Left hindlimb (tissue), 1 donor: ENCODE data around the gene STARD9.
A peak's percentile ranks its signal among the peaks of the same experiment; 100 is the strongest.
"Not testable (repeated sequence)": the region's sequence is repeated elsewhere in the genome, so short reads cannot be mapped to it uniquely, and the experiment has no call there.

Source experiments
- DNase-seq: peaks from one replicate; pipeline ENCODE4 v3.0.0-alpha.2; 2018

Gene STARD9

DNA sequence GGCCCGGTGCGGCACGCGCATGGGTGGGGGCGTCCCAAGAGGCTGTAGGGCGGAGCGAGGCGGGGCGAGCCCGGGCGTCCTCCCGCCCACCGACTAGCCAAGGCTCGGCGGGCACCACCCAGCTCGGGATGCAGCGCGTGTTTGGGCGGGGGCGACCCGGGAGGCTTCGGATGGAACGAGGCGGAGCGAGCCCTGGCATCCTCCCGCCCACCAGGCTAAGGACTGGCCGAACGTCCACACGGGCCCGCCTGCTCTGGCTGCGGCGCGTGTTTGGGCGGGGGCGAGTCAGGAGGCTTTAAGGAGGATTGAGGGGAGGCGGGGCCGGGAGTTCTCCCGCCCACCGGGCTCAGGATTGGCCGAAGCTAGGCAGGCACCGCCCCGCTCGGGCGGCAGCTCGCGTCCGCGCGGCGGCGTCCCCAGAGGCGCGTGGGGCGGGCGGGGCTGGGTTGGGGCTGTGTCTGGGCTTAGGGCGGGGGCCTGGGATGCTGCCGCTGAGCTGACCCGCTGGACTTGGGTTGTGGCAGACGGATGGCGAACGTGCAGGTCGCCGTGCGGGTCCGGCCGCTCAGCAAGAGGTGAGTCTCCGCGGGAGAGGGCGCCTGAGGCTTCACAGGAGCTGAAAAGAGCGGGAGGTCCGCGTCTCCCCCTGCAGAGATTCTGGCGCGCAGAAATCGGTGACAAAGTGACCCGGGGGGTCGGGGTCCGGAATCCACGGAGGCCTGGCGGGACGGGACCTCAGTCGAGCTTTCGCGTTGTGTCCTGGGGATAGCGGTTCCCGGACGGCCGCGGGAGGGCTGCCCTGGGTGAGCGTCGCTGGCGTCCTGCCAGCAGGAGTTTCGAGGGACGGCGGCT is at the start of gene STARD9:
Gene STARD9 (plus strand): TSS at position 419 of the 852 bp plus-strand sequence. CDS start 110 bp downstream, at position 529.
- peak; percentile 99 for DNase-seq

DNA sequence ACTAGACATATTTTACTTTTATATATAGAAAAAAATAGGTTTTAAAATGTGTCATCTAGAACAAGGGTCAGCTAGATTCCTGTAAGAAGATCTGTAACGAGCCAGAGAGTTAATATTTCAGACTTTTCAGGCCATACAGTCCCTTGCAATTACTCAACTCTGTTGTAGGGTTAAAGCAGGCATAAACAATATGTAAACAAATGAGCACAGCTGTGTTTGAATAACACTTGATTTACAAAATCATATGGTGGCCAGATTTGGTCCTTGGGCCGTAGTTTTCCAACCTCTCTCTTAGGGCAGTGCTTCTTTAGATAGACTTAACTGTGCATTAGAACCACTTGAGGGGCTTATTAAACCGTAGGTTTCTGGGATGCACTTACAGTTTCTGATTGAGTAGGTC is 46.4 kb upstream of the STARD9 start:
- DNase-seq: no peak

DNA sequence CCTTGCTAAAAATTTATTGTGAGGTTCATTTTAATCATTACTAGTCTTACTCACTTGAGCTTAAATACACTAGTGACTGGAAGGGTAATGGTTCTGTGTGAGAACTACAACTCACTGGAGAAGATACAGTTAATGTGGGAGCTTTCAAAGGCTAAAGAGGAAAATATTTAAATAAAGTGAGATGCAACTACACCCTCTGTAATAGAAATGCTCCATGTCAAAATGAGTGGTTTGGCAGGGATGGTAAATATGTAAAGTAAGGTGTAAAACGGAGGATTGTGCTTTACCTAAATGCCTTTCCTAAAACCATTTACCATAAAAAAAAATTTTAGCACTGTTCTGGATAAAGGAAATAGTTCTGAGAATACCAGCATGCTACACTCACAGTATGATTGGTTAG is 42.2 kb upstream of the STARD9 start:
- DNase-seq: no peak

DNA sequence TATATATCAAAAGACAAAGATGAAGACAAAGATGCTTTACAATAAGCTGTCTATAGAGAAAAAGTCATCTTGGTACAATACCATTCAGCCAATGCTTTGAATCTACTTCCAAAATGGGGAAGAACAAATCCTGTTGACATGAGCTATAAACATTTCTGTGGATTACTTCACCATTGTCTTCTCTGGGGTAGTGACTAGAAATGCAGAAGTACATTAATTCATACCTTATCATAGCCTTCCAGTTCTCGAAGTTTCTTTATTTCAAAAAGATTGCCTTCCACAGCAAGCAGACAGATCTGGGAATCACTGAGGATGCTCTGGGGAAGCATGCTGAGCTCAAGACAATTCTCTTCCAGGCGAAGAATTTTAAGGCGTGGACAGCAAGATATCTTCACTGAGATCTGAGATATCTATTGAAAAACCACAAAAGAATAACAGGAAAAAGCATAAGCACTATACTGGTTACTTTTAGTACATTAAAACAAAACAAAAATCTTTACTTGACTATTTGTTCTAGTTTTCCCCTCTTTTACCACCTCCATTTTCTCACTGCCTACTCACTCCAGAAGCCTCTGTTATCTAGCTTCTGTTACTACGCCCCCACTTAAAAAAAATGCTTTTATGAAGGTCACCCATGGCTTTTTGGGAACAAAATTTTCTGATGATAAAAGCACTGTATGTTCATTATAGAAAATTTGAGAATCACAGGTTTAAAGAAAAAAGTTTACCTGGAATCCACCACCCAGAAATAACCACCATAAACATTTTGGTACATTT is 30.4 kb upstream of the STARD9 start:
- no peak for DNase-seq

DNA sequence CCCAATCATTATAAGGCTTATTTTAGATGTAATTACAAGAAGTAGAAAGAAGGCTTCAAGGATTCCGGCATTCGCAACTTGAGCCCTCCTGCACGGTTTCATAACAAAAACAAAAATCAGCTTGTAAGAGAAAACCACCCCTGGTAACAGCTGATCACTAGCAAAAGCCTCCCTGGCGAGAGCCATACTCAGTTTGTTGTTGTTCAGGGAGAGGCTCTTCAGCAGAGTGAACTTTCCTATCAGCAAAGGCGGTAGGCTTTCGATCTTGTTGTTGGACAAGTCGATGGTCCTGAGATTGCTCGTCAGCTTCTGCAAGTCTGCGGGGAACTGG is 27.5 kb upstream of the STARD9 start:
- DNase-seq: no peak

DNA sequence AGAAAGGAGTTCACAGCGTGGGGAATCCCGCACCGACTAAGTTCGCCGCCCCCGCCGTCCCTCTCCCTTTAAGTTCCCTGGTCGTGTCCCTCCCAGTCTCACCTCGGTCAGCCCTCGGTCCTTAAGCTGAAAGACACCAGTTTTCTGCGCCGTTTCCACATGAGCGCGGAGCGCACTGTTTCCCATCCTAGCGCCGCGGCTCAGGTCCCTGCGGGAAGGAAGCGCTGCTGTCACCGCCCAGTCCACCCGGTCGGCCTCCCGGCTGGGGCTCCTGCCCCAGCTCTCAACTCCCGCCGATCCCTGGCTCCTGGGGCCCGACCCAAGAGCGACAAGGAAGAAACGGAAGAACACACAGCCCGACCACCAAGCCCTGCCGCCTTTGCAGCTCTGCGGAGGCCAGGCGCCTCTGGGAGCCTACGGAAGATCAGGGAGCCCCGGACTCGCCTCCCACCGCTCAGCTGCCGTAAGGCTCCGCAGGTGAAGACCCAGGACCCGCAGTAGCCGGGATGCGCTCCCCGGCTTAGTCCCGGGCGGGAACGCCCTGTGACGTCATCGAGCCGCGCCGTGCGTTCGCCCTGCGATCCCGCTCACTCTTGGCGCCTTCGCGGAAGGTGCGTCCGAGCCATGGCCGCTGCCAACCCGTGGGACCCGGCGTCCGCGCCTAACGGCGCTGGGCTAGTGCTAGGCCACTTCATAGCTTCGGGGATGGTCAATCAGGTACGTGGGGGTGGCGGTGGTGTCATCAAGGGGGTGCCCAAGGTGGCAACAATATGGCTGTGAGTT is 27.0 kb upstream of the STARD9 start, which contains the start of the genes HAUS2 and LRRC57:
Gene HAUS2 (plus strand): TSS at position 590 of the 783 bp plus-strand sequence. CDS start 35 bp downstream, at position 625.
Gene LRRC57 (minus strand): TSS at position 545 of the 783 bp plus-strand sequence. CDS start 359 bp downstream, at position 186.
- DNase-seq: peak; percentile 90

DNA sequence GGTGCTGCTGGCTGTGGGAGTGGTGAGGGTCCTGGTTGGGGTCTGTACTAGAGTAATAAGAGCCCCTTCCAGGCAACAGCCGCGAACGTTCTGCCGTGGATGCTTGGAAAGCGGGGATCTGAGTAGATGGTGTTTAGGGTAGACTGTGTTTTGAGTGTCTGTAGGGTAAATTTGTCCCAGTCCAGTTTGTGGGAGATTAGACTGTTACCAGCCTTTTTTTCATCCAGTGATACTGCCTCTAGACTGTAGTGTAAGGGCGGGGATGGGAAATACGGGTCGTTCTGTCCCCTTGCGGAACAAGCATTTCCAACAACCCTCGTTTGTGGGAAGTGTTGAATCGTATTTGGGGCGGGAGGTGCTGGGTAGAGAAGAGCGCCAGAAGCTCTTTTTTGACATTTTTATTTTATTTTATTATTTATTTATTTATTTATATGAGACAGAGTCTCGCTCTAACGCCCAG is 26.3 kb upstream of the STARD9 start:
- DNase-seq: no peak

DNA sequence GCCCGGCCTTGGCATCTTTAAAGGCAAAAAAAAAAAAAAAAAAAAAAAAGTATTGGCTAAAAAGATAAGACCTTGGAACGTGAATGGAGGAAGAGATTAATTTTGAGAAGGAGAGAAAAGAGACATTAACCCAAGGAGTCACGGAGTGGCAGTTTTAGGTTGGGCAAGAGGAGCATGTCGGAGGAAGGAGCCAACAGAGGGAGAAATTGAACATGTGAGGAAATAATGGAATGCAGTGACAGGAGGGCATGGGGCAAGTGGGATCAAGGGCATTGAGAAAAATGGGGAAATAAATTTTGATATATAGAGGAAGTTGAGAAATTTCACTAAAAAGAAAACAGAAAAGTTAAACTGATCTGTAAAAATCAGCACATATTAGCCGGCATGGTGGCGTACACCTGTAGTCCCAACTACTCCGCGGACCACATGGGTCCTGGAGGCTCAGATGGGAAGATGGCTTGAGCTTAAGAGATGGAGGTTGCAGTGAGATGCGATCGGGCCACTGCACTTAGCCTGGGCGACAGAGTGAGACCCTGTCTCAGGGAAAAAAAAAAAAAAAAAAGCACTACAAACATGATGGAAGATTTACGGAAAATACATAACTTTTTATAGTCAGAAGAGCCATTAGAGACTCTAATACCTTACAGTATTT is 25.5 kb upstream of the STARD9 start:
- no peak for DNase-seq

DNA sequence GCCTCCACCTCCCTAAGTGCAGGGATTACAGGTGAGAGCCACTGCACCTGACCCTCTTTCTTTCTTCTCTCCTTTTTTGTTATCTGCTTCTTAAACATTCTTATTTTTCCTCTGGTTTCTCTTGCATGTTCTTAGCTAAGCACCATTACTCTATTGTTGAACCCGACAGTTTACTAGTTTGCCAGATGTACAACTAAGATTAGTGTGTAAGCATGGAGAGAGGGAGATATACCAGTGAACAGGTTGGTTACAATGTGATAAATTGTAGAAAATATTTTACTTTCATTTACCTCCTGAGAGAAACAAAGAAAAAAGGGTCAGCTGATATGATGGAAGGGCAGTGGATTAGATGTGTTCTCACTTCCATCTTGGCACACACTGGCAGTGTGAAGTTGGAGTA is 21.9 kb upstream of the STARD9 start:
- DNase-seq: no peak

DNA sequence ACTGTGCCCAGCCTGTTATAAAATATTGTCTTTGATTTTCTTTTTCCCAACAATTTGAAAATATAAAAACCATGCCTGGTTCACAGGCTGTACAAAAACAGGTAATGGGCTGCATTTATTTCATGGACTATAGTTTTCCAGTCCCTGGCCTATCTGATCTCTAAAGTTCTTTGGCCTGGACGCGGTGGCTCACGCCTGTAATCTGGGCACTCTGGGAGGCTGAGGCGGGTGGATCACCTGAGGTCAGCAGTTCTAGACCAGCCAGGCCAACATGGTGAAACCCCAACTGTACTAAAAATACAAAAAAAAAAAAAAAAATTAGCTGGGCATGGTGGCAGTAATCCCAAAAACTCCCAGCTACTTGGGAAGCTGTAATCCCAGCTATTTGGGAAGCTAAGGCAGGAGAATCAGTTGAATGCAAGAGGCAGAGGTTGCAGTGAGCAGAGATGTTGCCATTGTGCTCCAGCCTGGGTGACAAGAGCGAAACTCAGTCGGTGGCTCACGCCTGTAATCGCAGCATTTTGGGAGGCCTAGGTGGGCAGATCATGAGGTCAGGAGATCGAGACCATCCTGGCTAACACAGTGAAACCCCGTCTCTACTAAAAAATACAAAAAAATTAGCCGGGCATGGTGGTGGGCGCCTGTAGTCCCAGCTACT is 18.7 kb upstream of the STARD9 start:
- DNase-seq: not testable (repeated sequence)

DNA sequence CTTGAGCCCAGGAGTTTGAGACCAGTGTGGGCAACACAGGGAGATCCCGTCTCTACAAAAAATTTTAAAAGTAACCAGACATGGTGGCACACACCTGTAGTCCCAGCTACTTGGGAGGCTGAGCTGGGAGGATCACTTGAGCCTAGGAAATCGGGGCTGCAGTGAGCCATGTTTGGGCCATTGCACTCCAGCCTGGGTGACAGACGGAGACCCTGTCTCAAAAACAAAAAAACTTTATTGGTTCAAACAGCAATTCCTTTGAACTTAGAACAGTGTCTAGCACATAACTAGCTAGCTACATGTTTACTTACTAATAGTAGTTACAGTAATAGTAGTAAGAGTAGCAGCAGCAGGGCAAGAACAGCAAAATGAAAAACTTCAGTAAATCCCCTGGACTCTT is 16.7 kb upstream of the STARD9 start:
- no peak for DNase-seq

DNA sequence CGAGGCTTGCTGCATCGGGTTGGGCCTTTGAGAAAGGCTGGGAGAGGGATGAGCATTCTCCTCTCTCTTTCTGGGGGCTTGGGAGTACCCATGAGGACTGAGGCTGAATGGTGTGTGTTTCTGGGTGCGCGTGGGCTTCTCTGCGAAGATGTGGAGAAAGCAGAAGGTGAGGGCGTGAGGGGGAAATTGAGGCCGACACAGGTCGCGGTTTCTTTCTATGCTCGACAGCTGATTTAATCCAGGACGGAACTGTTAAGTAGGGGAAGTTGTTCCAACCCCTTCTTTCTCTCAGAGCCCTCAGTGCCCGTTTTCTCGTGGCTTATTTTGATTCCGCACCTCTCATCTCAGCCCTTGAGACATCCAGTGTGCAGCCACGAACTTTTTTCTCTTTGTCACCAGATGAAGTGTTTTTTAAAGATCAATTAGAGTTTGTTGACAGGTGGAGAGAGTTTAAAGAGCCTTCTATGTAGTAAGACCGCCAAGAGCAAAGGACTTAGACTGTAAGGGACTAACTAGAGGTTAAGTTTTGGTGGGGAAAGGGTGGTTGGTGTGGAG is 711 bp downstream of the STARD9 start:
- no peak for DNase-seq

DNA sequence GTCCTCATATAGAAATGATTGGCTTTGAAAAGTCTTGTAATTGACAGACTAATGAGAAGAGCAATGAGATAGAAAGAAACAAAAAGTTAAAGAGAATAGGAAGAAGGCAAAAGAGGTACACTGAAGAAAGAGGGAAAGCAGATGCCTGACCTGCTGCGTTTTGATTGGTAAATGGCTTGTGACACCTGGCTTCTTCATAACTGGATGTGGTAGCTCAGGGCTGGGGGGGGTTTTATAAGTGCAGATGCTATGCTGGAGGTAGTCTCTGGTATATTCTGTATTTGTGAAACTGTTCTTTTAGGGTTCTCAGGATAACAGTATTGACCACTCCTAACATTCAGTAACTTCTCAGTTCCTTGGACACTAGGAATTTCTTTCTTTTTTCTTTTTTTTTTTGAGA is 1.4 kb downstream of the STARD9 start:
- DNase-seq: no peak

DNA sequence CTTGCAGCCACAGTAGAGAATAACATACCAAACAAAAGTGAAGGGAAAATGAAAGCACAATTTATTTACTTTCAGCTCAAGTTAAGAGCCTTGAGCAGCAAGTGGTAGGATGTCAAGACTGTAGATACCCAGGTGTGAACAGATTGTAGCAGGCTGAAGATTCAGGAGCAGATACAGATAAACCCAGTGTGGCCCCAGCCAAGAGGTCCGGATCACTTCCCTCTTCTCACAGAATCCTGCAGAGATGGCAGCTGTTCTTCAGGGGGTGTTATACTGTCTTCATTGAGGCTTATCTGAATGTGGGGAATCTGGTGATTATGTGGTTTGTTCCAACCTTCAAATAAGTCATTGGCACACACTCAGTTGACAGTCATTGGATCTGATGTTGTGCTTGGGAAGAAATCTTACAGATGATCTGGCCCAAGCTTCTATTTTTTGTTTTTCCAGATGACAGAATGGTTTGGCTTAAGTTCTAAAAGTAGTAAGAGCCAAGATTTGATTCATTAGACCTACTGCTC is 2.2 kb downstream of the STARD9 start:
- DNase-seq: no peak

DNA sequence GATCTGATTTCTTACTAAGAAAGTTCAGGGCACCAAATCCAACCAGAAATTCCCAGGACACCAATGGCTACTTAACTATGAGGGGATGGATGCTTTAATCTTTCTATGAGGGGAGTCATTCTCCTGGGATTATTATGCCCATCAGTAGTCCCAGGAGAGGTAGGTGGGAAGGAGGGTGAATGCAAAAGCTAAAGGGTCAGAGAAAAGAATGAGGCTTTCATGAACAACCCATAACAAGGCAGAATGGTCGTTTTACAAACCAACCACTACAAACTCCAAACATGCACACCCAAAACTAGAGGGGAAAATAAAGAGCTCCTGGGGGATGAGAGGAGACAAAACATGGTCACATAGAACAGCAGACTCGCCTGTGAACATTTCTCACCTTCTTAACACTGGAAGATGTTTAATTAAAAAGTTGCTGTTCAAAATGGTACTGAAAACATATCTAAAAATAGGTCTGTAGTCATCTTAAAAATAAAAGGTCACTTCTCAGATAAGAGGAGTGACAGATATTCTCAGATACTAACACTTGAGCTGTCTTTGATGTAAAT is 3.7 kb downstream of the STARD9 start:
- no peak for DNase-seq

DNA sequence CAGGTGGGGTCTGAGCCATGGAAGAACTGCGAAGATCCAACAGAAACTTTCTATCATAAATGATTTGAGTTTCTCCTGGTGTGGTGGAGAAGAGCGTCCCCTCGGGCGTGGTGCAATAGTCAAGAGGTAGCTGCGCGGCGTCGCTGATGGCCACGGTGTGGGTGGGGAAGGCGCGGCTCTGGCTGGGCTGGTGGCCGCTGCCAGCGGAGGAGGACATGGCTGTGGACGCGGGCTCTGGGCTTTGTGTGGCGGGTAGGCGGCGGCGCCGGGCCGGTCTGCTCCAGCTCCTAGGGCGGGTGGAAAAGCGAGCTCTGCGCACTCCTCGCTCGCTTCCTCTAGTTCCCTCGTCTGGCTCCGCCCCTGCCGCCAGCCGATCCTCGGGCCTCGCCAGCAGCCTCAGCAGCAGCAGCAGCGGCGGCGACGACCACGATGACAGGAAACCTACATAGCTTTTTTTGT is 5.9 kb downstream of the STARD9 start:
- DNase-seq: peak; percentile 91

DNA sequence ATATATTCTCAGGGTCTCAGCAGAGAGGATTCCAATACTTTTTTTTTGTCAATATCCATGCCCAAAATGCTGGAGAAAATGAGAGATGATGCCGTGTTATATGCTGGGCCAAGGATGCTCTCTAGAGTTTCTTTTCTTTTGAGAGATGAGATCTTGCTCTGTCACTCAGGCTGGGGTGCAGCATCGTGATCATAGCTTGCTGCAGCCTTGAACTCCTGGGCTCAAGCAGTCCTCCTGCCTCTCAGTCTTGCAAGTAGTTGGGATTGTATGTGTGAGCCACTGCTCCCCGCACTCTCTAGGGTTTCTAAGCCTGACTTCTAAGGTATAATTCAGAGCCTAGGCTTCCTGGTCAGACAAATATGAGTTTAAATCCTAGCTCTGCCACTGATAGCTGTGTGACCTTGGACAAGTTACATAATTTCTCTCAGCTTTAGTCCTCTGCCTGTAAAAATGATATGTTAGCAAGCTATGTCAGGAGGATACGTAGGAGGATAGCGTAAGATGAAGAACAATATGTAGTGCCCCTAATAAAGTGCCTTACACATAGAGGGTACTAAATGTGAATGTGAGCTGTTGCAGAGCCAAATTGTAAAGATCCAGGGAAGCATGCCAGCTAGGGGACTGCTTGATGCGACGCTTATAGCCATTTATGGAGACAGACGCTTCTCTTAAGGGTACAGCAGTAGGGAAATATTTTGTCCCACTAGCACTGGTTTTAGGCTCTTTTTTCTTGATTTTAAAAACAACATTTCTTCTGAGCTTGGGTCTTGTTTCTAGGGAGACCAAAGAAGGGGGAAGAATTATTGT is 7.4 kb downstream of the STARD9 start:
- DNase-seq: no peak

DNA sequence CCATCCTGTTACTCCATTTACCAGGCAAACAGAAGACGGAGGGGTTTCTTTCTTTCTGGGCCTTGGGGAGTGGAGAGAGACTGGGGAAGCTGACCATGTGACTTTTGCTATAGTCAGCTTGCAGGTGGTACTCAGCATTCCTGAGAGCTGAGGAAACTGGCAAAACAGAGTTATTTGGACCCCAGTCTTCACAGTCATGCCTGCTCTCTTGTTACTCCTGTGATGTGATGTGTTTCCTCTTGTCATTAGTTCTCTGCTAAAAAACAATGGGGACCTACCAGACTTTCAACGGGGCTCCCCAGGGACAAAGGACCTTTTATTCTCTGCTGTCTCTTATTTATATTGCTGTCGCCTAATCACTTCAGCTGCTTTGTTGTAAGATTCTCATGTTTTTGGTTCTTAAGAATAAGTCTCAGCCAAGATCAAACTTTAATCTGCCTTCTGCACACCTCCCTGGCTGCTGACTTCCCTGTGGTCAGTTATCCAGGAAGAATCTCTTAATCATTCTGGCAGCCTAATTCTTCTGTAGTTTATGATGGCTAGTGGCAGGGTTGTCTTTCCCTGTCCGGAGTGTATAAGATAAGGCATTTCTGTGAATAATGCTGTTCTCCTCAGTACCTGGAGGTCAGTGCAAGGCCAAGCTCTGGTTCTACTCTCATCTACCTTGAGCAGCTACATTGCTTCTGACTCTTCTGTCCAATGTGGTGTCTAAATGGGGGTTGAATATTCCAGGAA is 8.8 kb downstream of the STARD9 start:
- no peak for DNase-seq

DNA sequence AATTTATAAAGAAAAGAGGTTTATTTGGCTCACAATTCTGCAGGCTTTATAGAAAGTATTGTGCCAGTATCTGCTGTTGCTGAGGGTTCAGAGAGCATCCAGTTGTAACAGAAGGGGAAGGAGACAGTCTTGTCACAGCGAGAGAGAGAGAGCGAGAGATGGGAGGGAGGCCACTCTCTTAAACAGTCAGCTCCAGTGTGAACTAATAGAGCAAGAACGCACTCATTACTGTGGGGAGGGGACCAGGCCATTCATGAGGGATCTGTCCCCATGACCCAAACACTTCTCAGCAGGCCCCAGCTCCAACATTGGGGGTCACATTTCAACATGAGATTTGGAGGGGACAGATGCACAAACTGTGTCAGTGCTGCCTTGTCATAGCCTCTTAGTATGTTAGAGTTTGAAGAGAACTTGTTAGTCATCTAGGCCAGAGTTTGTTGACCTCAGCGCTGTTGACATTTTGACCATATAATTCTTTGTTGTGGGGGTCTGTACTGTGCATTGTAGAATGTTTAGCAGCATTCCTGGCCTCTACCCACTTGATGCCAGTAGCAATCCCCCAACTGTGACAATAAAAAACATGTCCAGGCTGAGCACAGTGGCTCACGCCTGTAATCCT is 15.3 kb downstream of the STARD9 start:
- no peak for DNase-seq
